GM12878 (cell line): Measurements from ENCODE around the gene SNX15. TPM values are rescaled to one million over a fixed set of nuclear protein-coding genes. Genes with fewer than 3 reads are reported as not detected.

Experiments
- ATAC-seq: fragments of 200-7000 bp; cut with Tn5 transposase; 3 replicates; pipeline ENCODE4 v1.9.1; 2020; ENCODE audit warnings: mild to moderate bottlenecking, moderate library complexity
- BruUV-seq: library from RNA; stranded (reverse); fragments of 400-500 nt; replicated peaks from 2 replicates; lab custom pipeline; 2021; lab: Mats Ljungman, UMichigan
- CTCF ChIA-PET: fragments of 300-600 bp; sonication (Branson Sonifier 250); formaldehyde crosslinking; extraction: SDS; loops from one replicate; lab custom pipeline; 2021; ENCODE audit warnings: inconsistent platforms; lab: Yijun Ruan, JAX
- POLR2A ChIA-PET: fragments of 350-600 bp; formaldehyde crosslinking; extraction: SDS; loops from one replicate; lab custom pipeline; 2021; ENCODE audit warnings: inconsistent platforms; lab: Charles Lee
- RAD21 ChIA-PET: fragments of 300-600 bp; sonication (Branson Sonifier 250); formaldehyde crosslinking; loops from one replicate; lab custom pipeline; 2023; ENCODE audit warnings: antibody characterized with exemption; ENCODE audit not compliant: unreplicated experiment; lab: Charles Lee
- SMC1A ChIA-PET: fragments of 300-600 bp; sonication (Branson Sonifier 250); formaldehyde crosslinking; loops from one replicate; lab custom pipeline; 2023; ENCODE audit not compliant: unreplicated experiment, uncharacterized antibody; lab: Charles Lee
- DNase-seq: peaks from one replicate; pipeline ENCODE4 v3.0.0-alpha.2; 2011; ENCODE audit warnings: low read depth, low spot score
- FAIRE-seq: peaks from 3 replicates; lab custom pipeline; 2011; peaks lifted over from hg19 to GRCh38; lab: Jason Lieb, UNC
- H2AFZ ChIP-seq: 2 replicates; pipeline ENCODE4 v1.6.0; 2011; ENCODE audit warnings: low read depth, low read length, control low read depth; ENCODE audit not compliant: control insufficient read depth
- H3K27ac ChIP-seq: 2 replicates; pipeline ENCODE4 v1.5.1; 2011; ENCODE audit warnings: control low read depth; ENCODE audit not compliant: control insufficient read depth, insufficient read depth
- H3K27me3 ChIP-seq, 2 experiments: replicated peaks in 1 of 2; 2 replicates each; pipeline versions ENCODE4 v1.6.0 to v1.6.1; 2011; ENCODE audit warnings: low read length in 1 of 2; ENCODE audit not compliant: control insufficient read depth in 2 of 2, insufficient read depth in 2 of 2
- H3K36me3 ChIP-seq, 2 experiments: 2 replicates each; pipeline ENCODE4 v1.5.1; 2011; ENCODE audit warnings: low read length in 1 of 2; ENCODE audit not compliant: control insufficient read depth in 2 of 2, insufficient read depth in 2 of 2
- H3K4me1 ChIP-seq: 2 replicates; pipeline ENCODE4 v1.6.1; 2011; ENCODE audit warnings: mild to moderate bottlenecking, low read length, moderate library complexity, mixed read lengths; ENCODE audit not compliant: control insufficient read depth, insufficient read depth
- H3K4me2 ChIP-seq: 2 replicates; pipeline ENCODE4 v1.6.0; 2011; ENCODE audit warnings: control low read depth; ENCODE audit not compliant: control insufficient read depth, insufficient read depth
- H3K4me3 ChIP-seq: fragments of 200-600 bp; sonication (generic); 2 replicates; pipeline ENCODE4 v1.5.1; 2016
- H3K79me2 ChIP-seq: 2 replicates; pipeline ENCODE4 v1.6.0; 2011; ENCODE audit warnings: low read length; ENCODE audit not compliant: control insufficient read depth, insufficient read depth
- H3K9ac ChIP-seq: 2 replicates; pipeline ENCODE4 v1.8.0; 2011; ENCODE audit warnings: low read length, control low read depth, mixed read lengths; ENCODE audit not compliant: control insufficient read depth, insufficient read depth
- H3K9me3 ChIP-seq: replicated peaks from 3 replicates; pipeline ENCODE4 v1.5.1; 2011; ENCODE audit warnings: mild to moderate bottlenecking, low read length; ENCODE audit not compliant: control insufficient read depth, insufficient read depth
- H4K20me1 ChIP-seq: 2 replicates; pipeline ENCODE4 v1.6.0; 2011; ENCODE audit not compliant: control insufficient read depth, insufficient read depth
- RB1 ChIP-seq: fragments of 450-650 bp; formaldehyde crosslinking; IDR thresholded peaks from 2 replicates; pipeline ENCODE4 v1.6.1; 2017; ENCODE audit warnings: mild to moderate bottlenecking, borderline replicate concordance
- RFX5 ChIP-seq: IDR thresholded peaks from 2 replicates; pipeline ENCODE4 v1.6.1; 2011; ENCODE audit warnings: low read depth, low read length, improper control_type of control experiment
- SMARCA5 ChIP-seq: fragments of 450-650 bp; IDR thresholded peaks from 2 replicates; pipeline ENCODE4 v1.6.1; 2017; ENCODE audit warnings: mild to moderate bottlenecking
- ZSCAN29 ChIP-seq: fragments of 450-650 bp; IDR thresholded peaks from 2 replicates; pipeline ENCODE4 v1.6.1; 2017; ENCODE audit warnings: mild to moderate bottlenecking, moderate library complexity
- WGBS: methylation state at CpG from one replicate; pipeline ENCODE4 v1.1.6; 2016; ENCODE audit warnings: low lambda C conversion rate; ENCODE audit not compliant: insufficient replicate concordance, insufficient coverage; ENCODE audit errors: missing lambda C conversion rate; 5-methylcytosine and 5-hydroxymethylcytosine counted together
- in situ Hi-C: fragments of 300-500 bp; cut with MboI; formaldehyde crosslinking; loops from 9 replicates; pipeline ENCODE4 v1.14.3; 2018; ENCODE audit warnings: mixed read lengths
- intact Hi-C: fragments of 100-400 bp; cut with micrococcal nuclease; formaldehyde crosslinking; loops from one replicate; pipeline ENCODE4 v1.14.2; 2022; ENCODE audit not compliant: unreplicated experiment
- polyA plus RNA-seq, 11 experiments: library from polyadenylated mRNA; depleted of rRNA in 4 of 11; unstranded in 6 of 11; stranded (reverse) in 5 of 11; fragments of >200 nt; fragmentation: Nextera tagmentation in 4 of 11; fragmentation: Illumina TruSeq in 1 of 11; extraction: Ambion mirVana in 4 of 11; extraction: Trizol in 1 of 11; gene quantifications; 1 replicate in 1 of 11; 2 replicates in 10 of 11; pipeline versions ENCODE4 v1.2.1 to v1.2.3, GENCODE V29; 2011 to 2016; ENCODE audit warnings: inconsistent platforms in 2 of 11, missing spikeins in 2 of 11, low read depth in 1 of 11
- total RNA-seq, 4 experiments: library from RNA; depleted of rRNA in 3 of 4; stranded (reverse); fragments of >200 nt in 3 of 4; fragmentation: Illumina TruSeq in 1 of 4; extraction: Trizol in 1 of 4; gene quantifications; 2 replicates each; pipeline versions ENCODE4 v1.2.1 to v1.2.3, GENCODE V29; 2013 to 2021
- TF ChIP-seq, protein P1 (sequence below), 3 experiments: IDR thresholded peaks in 2 of 3; conservative IDR thresholded peaks in 1 of 3; 2 replicates each; pipeline ENCODE4 v1.5.1; 2011; ENCODE audit warnings: low read depth in 3 of 3, low read length in 3 of 3, mild to moderate bottlenecking in 3 of 3, control low read depth in 2 of 3, moderate library complexity in 2 of 3, inconsistent platforms in 1 of 3, mixed read lengths in 1 of 3; ENCODE audit not compliant: control insufficient read depth in 2 of 3, insufficient read depth in 1 of 3; ENCODE audit errors: extremely low read depth in 1 of 3

The SNX15 gene
- total and polyA plus RNA-seq, 10 of the 15 experiments (the other 5 are each of a cell fraction or from before 2014, with no cell fraction given), result 2.4 to 24.0 (median 16.1) TPM

DNA sequence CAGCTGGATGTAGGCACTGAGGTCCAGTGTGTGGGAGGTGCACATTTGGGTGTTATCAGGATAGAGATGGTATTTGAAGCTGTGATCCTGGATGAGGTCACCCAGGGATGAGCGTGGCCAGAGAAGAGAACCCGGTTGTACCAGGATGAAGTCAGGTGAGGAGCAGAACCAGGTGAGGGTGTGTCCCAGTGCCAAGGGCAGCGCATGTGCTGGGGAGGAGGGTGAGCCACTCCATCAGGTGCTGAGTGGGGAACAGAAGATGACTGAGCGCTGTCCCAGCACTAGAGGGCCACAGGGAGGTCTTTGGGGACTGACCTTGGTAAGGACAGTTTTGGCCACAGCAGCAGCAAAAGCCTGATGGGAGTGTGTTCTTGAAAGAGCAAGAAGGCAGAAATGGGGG is 10.5 kb upstream of the SNX15 start:
- no peak for ATAC-seq
- H3K4me1 ChIP-seq, result peaks cover 17% of the 10 kb centered on the region
- no peak overlapping the region for H3K4me3 ChIP-seq
- H3K27me3 ChIP-seq, result no peaks in the 10 kb centered on the region
- RAD21 ChIA-PET, result no interaction called here
- H3K9ac ChIP-seq, result no peak overlapping the region
- SMC1A ChIA-PET, result interaction anchor here (1.2 kb wide), 1 partner anchor 93 kb away, joined by 3 read pairs; no protein-coding TSS in a partner anchor
- DNase-seq, result no peak
- in situ Hi-C loops, result no loop called here
- H3K79me2 ChIP-seq, result no peaks in the 10 kb centered on the region; the same call in none of the 2 replicates
- no peak overlapping the region for H2AFZ ChIP-seq
- peaks cover 0 to 5% of the 10 kb centered on the region in 2 experiments; a peak in 2 of 4 replicates for H3K36me3 ChIP-seq
- TF ChIP-seq ZSCAN29, result no peak
- TF ChIP-seq, protein P1, sequence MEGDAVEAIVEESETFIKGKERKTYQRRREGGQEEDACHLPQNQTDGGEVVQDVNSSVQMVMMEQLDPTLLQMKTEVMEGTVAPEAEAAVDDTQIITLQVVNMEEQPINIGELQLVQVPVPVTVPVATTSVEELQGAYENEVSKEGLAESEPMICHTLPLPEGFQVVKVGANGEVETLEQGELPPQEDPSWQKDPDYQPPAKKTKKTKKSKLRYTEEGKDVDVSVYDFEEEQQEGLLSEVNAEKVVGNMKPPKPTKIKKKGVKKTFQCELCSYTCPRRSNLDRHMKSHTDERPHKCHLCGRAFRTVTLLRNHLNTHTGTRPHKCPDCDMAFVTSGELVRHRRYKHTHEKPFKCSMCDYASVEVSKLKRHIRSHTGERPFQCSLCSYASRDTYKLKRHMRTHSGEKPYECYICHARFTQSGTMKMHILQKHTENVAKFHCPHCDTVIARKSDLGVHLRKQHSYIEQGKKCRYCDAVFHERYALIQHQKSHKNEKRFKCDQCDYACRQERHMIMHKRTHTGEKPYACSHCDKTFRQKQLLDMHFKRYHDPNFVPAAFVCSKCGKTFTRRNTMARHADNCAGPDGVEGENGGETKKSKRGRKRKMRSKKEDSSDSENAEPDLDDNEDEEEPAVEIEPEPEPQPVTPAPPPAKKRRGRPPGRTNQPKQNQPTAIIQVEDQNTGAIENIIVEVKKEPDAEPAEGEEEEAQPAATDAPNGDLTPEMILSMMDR (IDR thresholded peaks at IDR 0.05 in 2 of 3, conservative IDR thresholded peaks at IDR 0.05 in 1 of 3; ENCODE audit: control insufficient read depth in 2 of 3, extremely low read depth in 1 of 3, insufficient read depth in 1 of 3, low read depth in 3 of 3, low read length in 3 of 3), result peak in 2 of 3 experiments; percentile 4 to 22; a peak in 1 of 6 replicates
- TSS peak; percentile 52 for BruUV-seq
- POLR2A ChIA-PET, result no interaction called here
- H3K27ac ChIP-seq, result no peak overlapping the region
- CTCF ChIA-PET, result interaction anchor here (1.3 kb wide), 1 partner anchor 10 kb away, joined by 4 read pairs; no protein-coding TSS in a partner anchor
- FAIRE-seq, result no peak
- no peak overlapping the region for H3K4me2 ChIP-seq
- 100% methylated on average over 4 of the region's 4 CpGs for WGBS
- intact Hi-C loops, result loop anchor here (10.0 kb wide), 1 partner anchor 238 kb away; no protein-coding TSS in a partner anchor
- H4K20me1 ChIP-seq, result no peaks in the 10 kb centered on the region
- no peaks in the 10 kb centered on the region for H3K9me3 ChIP-seq

DNA sequence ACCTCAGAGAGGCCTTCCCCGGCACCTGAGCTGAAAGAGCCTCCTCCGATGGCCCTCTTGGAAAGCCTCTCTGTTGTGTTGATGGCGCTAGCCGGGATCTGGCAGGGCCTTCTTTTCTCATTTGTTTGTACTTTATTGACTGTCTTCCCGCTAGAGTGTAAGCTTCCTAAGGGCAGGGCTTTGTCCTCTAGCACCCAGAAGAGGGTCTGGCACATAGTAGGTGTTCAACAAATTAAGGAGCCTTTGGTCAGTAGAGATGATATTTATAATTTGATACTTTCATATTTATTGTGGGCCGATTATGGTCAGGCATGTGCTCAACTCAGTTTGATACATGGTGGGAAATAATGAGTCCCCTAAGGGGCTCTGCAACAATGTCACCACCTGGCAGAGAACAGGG is 9.3 kb upstream of the SNX15 start:
- TF ChIP-seq RFX5, result no peak
- TF ChIP-seq SMARCA5, result no peak
- TF ChIP-seq RB1, result no peak
- H3K4me3 ChIP-seq, result no peak overlapping the region
- H3K9me3 ChIP-seq, result no peaks in the 10 kb centered on the region
- ChIA-PET RAD21 (interaction anchor here (0.5 kb wide), 1 partner anchor 172 kb away, joined by 3 read pairs; no protein-coding TSS in a partner anchor), CTCF (interaction anchor here (0.8 to 1.3 kb wide), 3 partner anchors 8 to 99 kb away, joined by 3 to 4 read pairs (median 3); partner anchors contain the start of gene ZNHIT2), SMC1A (interaction anchor here (1.2 to 1.5 kb wide), 2 partner anchors 94 to 170 kb away, joined by 3 read pairs; no protein-coding TSS in a partner anchor), POLR2A (no interaction called here)
- H4K20me1 ChIP-seq, result no peaks in the 10 kb centered on the region; the same call in 1 of the 2 replicates
- no peak overlapping the region for H3K9ac ChIP-seq
- no peak overlapping the region for H3K27ac ChIP-seq
- H3K4me2 ChIP-seq, result no peak overlapping the region
- DNase-seq, result no peak
- FAIRE-seq, result no peak
- peaks cover 0 to 5% of the 10 kb centered on the region in 2 experiments; a peak in 2 of 4 replicates for H3K36me3 ChIP-seq
- no peaks in the 10 kb centered on the region for H3K27me3 ChIP-seq
- intact Hi-C loops, result loop anchor here (10.0 kb wide), 1 partner anchor 237 kb away; no protein-coding TSS in a partner anchor
- no peaks in the 10 kb centered on the region; the same call in none of the 2 replicates for H3K79me2 ChIP-seq
- H2AFZ ChIP-seq, result no peak overlapping the region
- 98% methylated on average over 6 of the region's 6 CpGs for WGBS
- no peak for ATAC-seq
- no TSS peak for BruUV-seq
- in situ Hi-C loops, result no loop called here
- peaks cover 15% of the 10 kb centered on the region for H3K4me1 ChIP-seq
